HuH-7.5 (cell line): ENCODE measurements around the gene IL1RAPL1.

ENCODE experiments used
- DNase-seq: peaks from one replicate; pipeline ENCODE4 v3.0.0; 2011; ENCODE audit warnings: low spot score

IL1RAPL1 gene

DNA sequence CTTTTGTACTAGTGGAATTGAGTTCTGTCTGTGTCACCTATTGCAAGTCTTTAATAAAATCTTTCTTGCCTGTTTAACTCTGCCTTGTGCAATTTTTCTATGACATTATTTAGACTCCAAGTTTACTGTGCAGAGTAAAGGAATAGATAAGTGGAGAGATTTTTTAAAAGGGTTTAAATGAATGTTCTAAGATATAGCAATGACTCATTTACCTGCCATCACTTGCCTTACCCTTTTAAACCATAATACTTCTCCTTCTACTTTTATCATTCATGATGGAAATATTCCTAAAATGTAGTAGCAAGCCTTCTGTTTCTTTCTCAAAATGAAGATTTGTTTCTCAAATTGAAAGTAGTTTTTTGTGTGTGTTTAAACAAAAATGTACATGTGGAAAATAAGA, 845.3 kb downstream of the IL1RAPL1 start:
- no peak for DNase-seq

DNA sequence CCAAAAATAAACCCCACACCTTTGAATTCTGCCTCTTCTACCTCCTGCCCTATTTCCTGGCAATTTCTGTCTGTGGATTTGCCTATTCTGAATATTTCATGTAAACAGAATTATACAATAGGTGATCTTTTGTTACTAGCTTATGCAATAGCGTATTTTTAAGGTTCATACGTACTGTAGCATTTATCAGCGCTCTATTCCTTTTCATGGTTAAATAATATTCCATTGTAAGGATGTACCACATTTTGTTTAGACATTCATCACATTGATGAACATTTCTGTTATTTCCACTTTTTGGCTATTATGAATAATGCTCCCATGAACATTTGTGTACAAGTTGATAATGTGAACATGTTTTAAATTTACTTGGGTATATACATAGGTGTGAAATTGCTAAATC, 847.7 kb downstream of the IL1RAPL1 start:
- no peak for DNase-seq

DNA sequence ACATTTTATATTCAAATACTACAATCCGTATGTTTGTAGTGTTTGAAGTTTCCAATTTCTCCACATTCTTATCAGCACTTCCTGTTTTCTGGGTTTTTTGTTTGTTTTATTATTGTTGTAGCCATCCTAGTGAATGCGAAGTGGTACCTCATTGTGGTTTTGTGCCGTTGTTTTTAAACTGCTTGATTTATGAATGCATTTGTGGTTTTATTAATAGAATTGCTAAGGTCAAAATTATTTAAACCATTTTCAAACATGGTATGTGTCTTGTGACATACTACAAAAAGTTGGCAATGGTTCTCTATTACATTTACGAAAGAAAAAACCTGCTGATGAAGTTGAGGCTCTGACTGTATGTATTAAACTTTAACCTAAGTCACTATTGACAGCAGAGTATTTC, 848.1 kb downstream of the IL1RAPL1 start:
- no peak for DNase-seq

DNA sequence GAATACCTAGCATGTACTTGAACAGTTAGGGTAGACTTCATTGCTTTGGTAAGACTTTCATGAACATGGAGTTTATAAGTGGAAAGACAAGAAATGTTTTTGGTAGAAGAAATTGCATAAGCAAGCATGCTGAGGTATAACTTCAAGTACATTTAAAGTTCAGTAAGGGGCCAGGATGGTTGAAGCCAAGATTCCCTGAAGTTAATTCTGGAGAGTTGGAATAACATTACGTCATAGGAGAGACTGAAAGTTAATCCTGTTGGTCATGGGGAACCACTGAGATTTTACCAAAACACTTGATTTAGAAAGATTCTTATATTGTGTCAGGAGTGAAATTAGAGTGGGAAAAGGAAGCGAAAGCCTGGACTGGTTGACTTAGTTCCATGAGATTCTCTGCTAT, 860.6 kb downstream of the IL1RAPL1 start:
- DNase-seq, result no peak

DNA sequence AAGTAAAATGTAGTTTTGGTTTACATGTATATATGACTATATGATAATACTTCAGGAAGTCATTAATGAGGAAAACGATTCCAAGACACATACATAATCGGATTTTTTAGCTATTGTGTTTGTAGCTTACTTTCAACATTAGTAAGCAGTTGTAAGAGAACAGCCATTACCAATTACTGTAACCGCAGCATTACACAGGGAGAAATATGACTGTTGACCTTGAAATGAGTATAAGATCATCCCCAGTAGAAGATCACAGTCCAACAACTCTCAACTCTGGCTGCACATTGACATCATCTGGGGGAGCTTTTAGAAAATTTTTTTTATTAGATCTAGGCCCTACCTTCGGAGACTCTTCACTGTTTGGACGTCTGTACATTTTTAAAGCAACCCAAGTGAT, 866.1 kb downstream of the IL1RAPL1 start:
- DNase-seq, result no peak

DNA sequence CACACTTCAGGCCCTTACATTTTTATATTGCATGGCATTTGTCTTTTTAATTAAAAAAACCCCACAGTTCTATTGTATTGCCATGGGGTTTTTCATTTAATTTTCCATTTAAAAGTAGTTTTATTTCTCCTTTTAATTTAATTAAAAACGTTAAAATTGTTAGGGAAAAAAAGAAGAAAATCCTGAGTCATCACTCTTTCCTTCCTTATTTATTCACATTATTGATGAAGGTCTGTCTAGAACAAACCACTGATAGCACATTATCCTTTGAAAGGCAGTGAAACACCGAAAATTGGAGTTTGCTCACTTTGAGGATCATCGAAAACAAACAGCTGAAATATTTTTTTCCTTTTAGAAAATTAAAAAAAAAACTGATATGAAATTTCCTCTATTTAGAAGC, 868.5 kb downstream of the IL1RAPL1 start:
- no peak for DNase-seq

DNA sequence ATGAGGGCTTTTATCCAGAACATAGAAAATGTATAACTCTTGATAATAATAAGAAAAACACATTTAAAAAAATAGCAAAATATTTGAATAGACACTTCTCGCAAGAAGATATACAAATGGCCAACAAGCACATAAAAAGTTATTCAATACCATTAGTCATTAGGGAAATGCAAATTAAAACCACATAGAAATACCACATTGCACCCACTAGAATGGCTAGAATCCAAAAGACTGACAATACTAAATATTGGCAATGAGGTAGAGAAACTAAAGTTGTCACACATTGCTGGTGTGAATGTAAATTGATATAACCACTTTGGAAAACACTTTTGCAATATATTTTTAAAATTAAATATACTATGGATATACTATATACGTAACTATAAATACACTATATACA, 873.8 kb downstream of the IL1RAPL1 start:
- DNase-seq, result no peak

DNA sequence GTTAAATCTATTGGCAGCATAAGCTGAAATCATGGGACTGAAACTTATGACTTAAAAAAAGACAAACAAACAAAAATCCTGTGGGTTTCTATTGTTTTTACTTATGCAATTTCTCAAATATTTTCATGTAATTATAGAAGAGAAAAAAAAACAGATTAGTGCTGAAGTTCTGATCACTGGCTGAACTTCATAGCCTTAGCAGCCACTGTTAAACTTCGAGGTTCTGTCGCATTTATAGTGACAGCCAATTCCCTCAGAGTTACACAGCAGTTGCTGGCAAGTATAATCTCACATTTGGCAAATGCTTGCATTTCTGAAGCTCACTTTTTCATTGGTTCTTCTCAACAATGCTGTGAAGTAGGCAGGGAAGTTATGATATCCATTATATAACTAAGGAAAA, 879.2 kb downstream of the IL1RAPL1 start:
- no peak for DNase-seq

DNA sequence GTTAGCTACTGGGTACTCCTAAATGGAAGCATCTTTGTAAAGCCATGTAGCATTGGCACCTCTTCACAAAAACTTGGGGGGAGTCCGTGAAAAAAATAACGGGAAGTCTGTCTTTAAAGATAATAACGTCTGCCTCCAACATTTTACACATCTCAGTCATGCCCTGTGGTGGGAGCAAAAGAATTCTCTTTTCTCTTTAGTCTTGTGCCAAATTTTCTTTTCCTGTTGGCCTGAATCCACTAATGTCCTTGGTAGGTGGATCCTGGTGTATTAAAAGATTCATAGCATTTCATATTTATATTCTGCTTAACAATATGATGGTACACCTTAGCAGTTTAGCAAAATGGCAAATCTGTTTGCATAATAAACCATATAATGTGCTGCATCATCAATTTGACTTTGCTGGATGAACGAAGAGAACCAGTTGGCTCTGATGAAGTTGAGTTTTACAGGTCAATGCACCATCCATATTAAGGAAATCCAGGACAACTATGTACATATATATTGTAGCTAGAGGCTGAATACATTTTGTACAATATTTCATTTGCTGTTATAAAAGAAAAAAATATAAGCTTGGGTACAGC, 881.8 kb downstream of the IL1RAPL1 start:
- no peak for DNase-seq

DNA sequence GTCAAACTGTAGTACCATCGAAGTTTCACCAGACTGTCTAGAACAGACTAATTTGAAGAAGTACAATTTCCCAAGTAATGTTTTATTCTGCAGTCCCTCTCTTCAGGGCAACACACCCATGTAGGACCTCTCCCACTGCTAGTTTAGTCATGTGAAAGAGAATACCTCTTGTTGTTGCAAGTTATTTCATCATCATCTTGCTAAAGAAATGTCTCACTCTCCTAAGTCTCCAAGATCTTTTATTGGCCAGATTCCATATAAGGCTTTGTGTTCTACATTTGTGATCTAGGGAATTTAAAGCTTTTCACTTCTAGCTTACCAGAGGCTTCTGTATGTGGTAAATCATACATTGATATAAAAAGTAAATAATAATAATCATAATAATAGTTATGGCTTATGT, 882.8 kb downstream of the IL1RAPL1 start:
- no peak for DNase-seq

DNA sequence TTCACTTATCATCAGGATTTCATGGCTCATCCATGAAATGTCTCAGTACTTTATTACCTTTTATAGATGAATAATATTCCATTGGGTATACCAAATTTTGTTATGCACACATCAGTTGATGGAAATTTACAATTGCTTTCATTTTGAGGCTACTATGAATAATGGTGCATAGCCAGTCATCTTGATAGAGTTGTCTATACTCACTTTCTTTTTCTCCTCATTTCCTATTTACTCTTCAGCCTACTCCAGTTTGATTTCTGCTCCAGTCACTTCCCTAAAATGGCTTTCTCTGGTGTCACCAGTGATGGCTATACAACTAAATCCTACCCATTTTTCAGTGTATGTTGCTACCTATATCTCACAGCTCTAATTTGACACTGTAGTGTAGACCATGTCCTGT, 884.6 kb downstream of the IL1RAPL1 start:
- no peak for DNase-seq

DNA sequence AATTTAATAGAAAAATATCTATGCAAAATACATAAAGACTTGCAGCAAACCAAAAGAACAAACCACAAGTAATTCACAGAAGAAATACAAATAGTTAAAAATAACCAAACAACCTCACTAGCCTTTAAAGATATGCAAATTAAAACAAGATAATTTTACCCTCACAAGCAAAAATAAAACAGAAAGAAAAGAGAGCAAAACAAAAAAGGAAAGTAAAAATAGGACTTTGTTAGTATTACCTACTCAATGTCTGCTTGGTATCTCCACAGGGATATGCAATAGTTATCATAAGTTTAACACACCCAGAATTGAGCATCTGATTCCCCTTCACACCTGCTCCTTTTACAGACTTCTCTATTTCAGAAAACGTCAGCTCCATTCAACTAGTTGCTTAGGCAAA, 890.6 kb downstream of the IL1RAPL1 start:
- DNase-seq, result no peak

DNA sequence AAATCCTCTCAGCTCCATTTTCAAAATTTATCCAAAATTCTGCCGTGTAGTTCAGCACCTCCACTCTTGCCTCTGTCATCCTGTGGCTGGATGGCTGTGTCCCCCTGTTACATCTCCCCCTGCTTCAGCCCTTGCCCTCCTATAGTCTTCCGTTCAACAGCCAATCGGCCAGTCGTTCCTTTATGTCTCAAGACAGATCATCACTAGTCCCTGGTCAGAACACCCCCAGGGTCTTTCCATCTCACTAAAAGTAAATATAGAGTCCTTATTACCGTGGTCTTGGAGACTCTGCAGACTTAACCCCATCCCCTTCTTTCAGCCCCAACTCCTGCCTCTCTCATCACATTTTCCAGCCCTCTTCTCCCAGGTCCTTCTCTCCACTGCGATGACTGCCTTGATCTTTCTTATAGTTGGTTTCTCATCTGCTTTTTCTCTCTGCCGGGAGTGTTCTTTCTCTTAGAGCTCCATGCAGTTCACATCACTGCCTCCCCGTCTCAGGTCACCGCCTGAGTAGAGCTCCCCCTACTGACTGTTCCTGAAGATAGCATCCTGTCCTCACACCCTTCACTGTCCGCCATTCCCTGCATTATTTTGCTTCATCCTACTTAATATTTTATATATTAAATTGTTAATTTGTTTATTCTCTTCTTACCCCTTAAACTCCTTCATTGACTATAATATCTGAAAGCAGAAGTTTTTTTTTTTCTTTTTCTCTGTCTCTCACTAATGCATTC, 891.3 kb downstream of the IL1RAPL1 start:
- no peak for DNase-seq

DNA sequence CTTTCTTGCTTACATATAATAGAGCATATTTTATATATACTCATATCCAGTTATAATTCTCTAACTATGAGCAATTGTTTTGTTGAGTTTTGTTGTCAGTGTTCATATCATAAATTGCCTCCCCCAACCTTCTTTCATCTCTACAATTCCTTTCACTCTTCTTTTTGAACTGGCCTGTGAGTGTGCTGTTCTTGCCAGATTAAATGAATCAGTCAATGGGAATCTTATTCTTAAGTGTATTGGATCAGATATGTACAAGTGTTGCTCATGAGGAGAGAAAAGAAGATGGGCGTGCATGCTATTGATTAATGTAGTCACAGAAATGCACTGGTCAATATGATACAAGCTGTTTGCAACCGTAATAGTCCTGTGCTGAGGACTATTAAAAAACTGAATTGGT, 900.0 kb downstream of the IL1RAPL1 start:
- DNase-seq, result no peak

DNA sequence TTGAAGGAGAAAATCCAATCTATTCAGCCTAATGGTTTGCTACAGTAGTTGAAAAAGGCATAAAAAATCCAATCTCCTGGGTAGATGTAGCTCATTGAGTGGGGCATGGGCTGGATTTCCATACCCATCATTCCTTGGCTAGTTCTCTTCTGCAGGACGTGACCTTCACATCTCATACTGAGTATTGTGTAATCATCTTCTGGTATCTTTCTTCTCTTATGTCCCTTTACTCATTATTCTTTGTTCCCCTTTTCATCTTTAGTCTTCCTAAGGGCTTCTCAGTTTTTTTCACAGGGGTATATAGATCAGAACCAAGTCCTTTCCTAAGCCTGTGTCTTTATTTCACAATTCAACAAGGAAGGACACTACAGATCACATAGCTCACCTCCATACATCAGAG, 900.5 kb downstream of the IL1RAPL1 start:
- no peak for DNase-seq

DNA sequence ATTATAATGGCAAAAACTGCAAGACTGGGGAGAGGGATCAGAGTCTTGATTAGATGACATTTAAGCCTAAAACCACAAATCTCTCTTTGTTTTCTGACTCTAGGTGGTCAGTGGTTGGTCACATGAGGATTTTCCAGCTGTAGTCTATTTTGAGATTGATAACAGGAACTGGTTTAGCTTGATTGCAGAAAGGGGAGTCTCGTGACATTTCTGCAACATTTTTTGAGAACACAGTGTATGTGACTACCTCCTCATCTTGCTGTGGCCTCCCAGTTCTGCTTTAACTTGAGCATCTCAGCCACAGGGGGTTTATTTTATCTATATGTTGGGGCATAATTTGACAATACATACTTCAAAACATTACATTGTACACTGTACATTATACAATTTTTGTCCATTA, 901.7 kb downstream of the IL1RAPL1 start:
- no peak for DNase-seq

DNA sequence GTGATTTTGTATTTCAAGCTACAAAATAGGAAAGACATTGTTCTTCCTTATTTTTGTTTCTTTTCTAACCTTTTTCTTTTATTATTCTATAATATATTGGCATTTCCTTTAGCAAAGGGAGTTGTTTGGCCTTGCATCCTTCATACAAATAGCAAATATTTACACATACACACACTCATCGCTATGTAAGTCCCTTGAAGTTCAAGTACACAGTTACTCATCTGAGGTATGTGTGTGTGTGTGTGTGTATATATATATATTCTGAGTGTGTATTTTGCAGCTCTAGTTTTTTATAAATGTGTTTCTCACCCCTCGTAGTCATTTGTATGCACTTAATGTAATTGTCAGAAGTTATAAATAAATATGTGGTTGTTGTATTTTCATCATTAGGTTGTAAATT, 903.4 kb downstream of the IL1RAPL1 start:
- DNase-seq, result no peak

DNA sequence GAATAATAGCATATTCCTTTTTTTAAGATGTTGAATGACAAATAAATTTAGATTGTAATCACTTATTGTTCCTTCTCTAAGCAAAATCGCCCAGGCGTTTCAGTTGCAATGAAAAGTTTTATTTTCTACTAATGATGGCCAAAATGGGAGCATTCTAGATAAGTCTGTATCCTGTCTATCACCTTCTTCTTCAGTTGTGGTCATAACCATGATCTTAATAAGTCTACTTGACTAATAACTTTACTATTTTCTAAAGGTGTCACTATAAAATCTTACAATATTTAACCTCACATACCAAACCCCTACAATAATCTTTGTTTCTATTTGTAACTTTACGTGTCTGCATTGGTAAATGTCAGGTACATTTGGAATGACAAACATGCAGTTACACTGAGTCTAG, 904.4 kb downstream of the IL1RAPL1 start:
- DNase-seq, result no peak

DNA sequence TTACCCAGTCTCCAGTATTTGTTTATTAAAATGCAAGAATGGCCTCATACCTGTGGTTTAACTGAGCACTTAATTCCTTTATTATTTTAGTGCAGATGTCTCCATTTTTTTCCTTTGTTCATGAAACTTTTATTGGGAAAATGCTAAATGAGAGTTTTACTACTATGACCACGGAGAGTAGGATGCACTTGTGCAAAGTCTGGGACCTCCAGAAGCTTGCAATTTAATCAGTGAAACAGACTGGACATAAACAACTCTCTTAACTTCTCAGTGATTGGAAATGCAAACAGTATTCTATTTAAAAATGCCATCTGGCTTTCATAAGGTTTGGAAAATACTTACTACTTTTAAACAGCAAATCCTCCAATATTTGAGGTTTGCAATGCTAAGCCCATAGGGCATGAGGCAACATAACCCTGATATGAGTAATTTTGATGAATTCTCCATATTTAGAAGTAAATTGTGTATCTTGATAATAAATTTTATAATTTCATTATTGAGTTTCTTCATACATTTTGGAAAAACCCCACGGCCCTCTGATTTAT, 909.5 kb downstream of the IL1RAPL1 start:
- DNase-seq, result no peak

DNA sequence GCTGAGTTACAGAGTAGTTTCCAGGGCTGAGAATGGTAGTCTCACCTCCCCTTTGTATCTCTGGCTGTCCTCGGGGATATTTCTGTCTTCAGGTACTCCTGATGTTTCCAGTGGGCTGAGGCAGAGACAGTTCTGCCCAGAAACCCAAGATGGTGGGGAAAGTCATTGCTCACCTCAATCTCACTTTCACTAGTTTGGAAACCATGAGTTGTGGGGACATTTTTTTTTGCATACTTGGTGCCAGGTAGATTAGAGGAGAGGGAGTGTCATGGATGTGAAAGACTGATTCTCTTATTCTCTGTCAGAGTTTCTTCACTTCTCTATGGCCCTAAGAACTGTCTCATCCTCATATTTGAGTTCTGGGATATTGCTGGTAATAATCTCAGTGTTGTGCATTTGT, 919.5 kb downstream of the IL1RAPL1 start:
- DNase-seq, result no peak

DNA sequence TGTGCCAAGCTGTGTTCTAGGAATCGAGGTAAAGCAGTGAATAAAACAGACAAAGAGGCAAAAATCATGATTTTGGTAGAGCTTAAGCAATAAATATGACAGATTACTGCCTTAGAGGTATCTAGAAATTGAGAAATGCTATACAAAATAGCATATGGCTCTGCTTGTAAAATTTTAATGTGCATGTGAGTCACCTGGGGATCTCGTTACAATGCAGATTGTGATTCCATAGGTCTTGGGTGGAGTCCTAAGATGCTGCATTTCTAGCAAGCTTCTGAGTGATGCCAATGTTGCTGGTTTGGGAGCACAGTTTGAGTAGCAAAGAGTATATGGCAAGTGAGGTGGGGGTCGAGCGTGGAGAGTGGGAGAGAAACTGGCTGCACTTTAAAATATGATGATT, 930.9 kb downstream of the IL1RAPL1 start:
- DNase-seq, result no peak

DNA sequence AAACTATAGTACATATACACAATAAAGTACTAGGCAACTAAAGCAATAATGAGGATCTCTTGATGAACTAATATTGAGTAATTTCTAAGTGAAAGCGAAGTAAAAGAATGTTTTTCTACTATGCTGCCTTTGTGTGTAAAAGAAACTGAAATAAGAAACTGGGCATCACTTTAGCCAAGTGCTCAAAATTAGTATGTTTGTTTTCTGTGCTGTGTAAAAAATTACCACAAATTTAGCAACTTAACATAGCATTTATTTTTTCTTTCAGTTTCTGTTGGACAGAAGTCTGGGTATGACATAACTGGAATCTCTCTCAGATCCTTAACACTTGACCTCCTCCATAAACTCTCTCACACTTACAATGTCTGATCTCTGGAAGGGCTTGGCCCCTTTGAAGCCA, 941.0 kb downstream of the IL1RAPL1 start:
- DNase-seq, result no peak

DNA sequence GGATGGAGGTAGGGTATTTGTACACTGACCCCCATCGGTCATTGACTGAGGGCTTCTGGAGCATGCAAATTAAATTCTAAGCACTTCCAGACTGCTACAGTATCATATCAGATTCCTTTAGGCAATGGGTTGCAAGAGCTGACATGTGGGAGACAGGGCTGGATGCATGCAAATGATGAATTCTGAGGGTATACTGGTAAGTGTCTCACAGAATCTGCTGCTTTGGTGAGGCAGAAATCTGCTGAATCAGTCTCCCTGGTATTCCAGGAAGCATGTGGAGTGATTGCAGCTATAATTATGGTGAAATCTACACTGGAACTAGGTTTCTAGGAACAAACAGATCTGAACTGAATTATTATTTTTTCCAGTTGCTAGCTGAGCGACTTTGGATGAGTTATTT, 943.3 kb downstream of the IL1RAPL1 start:
- no peak for DNase-seq

DNA sequence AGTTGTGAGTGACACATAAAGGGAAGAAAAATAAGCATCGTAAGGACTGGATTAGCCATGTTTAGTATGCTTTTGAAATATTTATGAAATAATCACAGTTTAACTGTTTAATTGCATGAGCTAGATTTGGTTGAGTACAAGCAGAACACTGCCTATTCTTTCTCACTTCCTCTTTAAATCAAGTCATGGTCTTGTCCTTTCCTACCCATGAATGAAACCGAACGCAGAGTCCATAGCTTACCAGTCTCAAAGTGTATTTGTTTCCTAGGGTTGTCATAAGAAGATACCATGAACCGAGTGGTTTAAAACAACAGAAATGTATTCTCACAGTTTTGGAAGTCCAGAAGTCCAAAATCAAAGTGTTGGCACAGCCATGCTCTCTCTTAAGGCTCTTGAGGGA, 944.1 kb downstream of the IL1RAPL1 start:
- no peak for DNase-seq
